Fibroblast of mammary gland (primary cell): ENCODE data around the gene LRP8.
"Not testable (repeated sequence)": the region's sequence is repeated elsewhere in the genome, so short reads cannot be mapped to it uniquely, and the experiment has no call there.

Experiments
- DNase-seq: peaks from one replicate; pipeline ENCODE4 v3.0.0-alpha.2; 2010; ENCODE audit warnings: low read depth
- H3K4me3 ChIP-seq: 2 replicates; pipeline ENCODE4 v1.5.1; 2011; ENCODE audit warnings: low read depth, mild to moderate bottlenecking, low read length, moderate library complexity; ENCODE audit not compliant: control insufficient read depth
- TF ChIP-seq, protein P1 (sequence below): conservative IDR thresholded peaks from 2 replicates; pipeline ENCODE4 v1.5.1; 2011; ENCODE audit warnings: low read depth, low read length, inconsistent platforms; ENCODE audit not compliant: control insufficient read depth, insufficient read depth

Gene LRP8

DNA sequence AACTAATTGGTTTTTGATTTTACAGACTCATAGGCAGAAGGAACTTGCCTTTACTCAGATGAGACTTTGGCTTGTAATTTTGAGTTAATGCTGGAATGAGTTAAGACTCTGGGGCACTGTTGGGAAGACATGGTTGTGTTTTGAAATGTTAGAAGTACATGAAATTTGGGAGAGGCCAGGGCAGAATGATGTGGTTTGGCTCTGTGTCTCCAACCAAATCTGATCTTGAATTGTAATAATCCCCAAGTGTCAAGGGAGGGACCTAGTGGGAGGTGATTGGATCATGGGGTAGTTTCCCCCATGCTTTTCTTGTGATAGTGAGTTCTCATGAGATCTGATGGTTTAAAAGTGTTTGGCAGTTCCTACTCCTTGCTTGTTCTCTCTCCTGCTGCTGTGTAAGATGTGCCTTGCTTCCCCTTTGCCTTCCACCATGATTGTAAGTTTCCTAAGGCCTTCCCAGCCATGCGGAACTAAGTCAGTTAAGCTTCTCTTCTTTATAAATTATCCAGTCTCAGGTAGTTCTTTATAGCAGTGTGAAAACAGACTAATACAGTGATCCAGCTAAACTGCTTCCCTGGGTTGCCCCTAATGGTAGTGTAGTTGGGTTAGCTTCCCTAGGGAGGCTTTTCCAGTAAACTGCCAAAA is 121.0 kb downstream of the LRP8 start:
- no peak overlapping the region for H3K4me3 ChIP-seq
- TF ChIP-seq, protein P1, sequence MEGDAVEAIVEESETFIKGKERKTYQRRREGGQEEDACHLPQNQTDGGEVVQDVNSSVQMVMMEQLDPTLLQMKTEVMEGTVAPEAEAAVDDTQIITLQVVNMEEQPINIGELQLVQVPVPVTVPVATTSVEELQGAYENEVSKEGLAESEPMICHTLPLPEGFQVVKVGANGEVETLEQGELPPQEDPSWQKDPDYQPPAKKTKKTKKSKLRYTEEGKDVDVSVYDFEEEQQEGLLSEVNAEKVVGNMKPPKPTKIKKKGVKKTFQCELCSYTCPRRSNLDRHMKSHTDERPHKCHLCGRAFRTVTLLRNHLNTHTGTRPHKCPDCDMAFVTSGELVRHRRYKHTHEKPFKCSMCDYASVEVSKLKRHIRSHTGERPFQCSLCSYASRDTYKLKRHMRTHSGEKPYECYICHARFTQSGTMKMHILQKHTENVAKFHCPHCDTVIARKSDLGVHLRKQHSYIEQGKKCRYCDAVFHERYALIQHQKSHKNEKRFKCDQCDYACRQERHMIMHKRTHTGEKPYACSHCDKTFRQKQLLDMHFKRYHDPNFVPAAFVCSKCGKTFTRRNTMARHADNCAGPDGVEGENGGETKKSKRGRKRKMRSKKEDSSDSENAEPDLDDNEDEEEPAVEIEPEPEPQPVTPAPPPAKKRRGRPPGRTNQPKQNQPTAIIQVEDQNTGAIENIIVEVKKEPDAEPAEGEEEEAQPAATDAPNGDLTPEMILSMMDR, result no peak
- no peak for DNase-seq

DNA sequence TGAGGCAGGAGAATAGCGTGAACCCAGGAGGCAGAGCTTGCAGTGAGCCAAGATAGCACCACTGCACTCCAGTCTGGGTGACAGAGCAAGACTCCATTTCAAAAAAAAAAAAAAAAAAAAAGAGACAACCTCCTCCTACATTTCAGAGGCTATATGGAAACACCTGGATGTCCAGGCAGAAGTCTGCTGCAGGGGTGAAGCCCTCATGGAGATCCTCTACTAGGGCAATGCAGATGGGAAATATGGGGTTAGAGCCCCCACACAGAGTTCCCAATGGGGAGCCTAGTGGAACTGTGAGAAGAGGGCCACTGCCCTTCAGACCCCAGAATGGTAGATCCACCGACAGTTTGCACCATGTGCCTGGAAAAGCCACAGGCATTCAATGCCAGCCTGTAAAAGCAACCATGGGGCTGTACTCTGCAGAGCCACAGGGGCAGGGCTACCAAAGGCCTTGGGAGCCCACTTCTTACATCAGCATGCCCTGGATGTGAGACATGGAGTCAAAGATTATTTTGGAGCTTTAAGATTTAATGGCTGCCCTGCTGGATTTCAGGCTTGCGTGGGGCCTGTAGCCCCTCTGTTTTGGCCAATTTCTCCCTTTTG is 121.7 kb downstream of the LRP8 start:
- not testable (repeated sequence) for DNase-seq, H3K4me3 ChIP-seq

DNA sequence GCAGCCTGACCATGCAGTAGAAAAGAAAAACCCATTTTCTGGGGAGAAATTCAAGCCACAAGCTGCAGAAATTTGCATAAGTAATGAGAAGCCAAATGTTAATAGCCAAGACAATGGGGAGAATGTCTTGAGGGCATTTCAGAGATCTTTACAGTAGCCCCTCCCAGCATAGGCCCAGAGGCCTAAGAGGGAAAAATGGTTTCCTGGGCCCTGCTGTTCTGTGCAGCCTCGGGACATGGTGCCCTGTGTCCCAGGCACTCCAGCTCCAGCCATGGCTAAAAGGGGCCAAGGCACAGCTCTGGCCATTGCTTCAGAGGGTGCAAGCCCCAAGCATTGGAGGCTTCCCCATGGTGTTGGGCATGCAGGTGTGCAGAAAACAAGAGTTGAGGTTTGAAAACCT is 122.4 kb downstream of the LRP8 start:
- not testable (repeated sequence) for DNase-seq, H3K4me3 ChIP-seq

DNA sequence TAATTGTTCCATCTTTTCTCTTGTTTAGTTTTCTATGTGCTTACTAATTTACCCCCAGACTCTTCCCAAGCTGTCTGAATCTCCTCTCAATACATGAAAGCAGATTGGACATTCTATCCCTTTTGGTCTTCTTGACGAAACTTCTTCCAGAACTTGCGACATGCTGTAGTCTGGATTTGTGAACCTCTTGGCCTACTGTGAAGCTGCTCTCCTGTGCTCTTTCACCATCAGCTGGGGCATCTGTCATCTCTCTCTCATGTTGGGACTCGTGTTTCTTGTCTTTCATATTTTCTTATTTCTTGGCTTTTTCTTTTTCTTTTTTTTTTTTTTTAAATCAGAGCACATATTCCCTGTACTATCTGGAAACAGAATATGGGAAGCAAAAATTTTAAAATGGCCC is 124.4 kb downstream of the LRP8 start:
- TF ChIP-seq, protein P1, result no peak
- DNase-seq, result no peak
- no peak overlapping the region for H3K4me3 ChIP-seq

DNA sequence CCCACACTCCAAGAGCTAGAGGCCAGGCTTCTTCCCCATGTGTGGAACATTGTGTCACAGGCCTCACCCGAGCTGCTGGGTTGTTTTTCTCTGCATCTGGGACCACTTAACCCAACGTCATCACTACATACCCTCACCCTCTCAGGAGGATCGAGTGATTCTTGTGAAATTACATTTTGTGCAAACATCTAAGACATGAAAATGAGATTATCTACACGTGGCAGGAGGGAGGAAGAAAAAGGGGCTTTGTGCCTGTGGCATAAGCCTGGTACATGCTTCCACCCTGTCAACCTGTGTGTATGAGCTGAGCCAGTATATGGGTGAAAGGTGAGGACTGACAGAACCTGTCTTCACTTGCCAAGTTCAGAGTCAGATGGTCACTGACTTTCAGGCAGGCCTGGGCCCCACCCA is 129.6 kb downstream of the LRP8 start:
- TF ChIP-seq, protein P1, result no peak
- peak; percentile 93 for DNase-seq
- H3K4me3 ChIP-seq, result no peak overlapping the region

DNA sequence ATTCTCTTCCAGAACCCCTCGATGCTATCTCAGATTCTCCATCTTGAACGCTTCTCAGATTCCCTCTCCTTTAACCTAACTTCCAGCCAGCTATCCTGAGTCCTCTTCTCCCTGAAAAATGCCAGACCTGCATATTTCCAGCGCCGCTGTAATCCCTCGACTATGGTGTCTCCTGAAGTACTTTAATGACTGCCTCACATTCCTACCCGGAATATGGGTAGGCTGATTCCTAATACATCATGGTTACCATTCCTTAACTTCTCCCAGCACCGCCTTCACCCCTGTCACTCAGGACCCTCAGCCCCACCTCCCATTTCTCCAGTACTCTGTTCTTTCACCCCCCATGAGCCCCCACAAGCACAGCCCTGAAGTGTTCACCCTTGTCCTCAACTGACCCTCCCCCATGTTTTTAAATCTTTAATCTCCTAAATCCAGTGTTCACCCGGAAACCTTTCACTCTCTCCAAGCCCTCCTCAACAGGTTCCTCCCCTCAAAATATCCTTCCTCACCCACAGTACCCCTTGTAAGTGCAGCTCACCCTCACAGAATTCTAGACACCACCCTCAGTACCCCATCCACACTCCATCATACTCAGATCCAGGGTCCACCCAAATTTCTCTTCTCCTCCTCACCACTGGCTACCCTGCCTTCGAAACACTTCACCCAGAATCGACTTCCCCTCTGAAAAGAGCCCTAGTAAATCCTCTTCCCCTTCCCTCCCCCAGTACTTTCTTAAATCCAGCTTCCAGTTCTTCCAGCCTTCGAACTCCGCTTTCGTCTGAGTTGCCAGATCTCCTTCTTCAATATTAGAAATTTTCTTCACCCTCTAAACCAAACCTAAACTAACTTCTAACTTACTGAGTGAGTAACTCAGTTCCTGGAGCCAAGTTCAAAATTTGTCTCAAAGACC is 130.3 kb downstream of the LRP8 start:
- peak overlapping the region; percentile 76 for H3K4me3 ChIP-seq
- DNase-seq, result peak; percentile 27
- TF ChIP-seq, protein P1, result no peak

DNA sequence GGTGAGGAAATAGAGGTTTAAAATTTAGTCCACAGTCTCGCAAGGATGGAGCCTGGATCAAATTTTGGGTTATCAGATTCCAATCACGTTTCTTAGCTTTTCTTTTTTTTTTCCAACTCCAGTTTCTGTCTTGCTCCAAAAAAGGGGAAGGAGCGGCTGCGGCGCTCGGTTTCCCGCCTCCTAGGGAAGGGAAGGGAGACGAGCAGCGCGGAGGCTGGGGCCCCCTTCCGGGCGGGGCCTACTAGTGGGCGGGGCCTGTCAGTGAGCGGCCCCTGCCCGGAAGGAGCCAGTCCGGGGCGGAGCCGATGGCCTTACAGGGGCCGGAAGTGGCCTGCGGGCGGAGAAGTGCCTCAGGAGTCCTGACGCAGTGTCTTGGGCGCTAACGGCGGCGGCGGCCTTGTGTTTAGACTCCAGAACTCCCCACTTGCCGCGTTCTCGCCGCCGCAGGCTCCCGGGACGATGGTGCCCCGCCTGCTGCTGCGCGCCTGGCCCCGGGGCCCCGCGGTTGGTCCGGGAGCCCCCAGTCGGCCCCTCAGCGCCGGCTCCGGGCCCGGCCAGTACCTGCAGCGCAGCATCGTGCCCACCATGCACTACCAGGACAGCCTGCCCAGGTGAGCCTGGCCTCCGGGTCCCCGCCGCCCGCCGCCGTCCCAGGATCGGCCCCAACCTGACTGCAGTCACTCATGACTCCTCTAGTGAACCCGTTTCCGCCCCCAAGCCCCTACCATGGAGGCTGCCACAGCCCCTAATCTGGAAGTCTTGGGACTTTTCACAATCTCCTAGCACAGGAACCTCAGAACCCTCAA is 131.2 kb downstream of the LRP8 start, which contains the start of gene CPT2:
CPT2 (plus strand) TSS at position 340 of the 806 bp plus-strand sequence; CDS start at position 460, 120 bp downstream.
- H3K4me3 ChIP-seq, result peak within 1 kb of the TSS; percentile 76
- TF ChIP-seq, protein P1, result no peak
- peak; percentile 88 for DNase-seq
